ENCODE data around the gene DISP2. TPM values are rescaled to one million over a fixed set of nuclear protein-coding genes. Genes with fewer than 3 reads are reported as not detected.

Gene DISP2
- total RNA-seq, 1 experiment from 2014 or later, result 0.87 TPM

- H3K36me3 ChIP-seq (ENCODE audit: low read depth, low read length), result no peaks in the 10 kb centered on the region
- no peak overlapping the region for H3K4me2 ChIP-seq (ENCODE audit: low read length)
- BruUV-seq (replicated peaks), result no TSS peak
- no peak overlapping the region for H3K27ac ChIP-seq (ENCODE audit: low read length)
- ChIA-PET POLR2A (ENCODE audit: unreplicated experiment) (no interaction called here), CTCF (no interaction called here)
- H3K4me1 ChIP-seq (ENCODE audit: insufficient read depth, low read length), result peaks cover 14% of the 10 kb centered on the region
- DNase-seq, result no peak
- H3K4me3 ChIP-seq (ENCODE audit: low read length), result no peak overlapping the region
- no peak overlapping the region for H2AFZ ChIP-seq (ENCODE audit: low read length)
- H3K9ac ChIP-seq (ENCODE audit: low read length), result no peak overlapping the region
- H4K20me1 ChIP-seq (ENCODE audit: low read length), result no peaks in the 10 kb centered on the region
- H3F3A ChIP-seq (ENCODE audit: low read length, unreplicated experiment), result peaks cover under 1% of the 10 kb centered on the region
- H3K27me3 ChIP-seq (ENCODE audit: low read length), result no peaks in the 10 kb centered on the region
- ATAC-seq, result no peak
- intact Hi-C loops (cut with micrococcal nuclease), result no loop called here
- no peaks in the 10 kb centered on the region for H3K9me3 ChIP-seq (ENCODE audit: low read length)
- no peaks in the 10 kb centered on the region for H3K9me2 ChIP-seq (replicated peaks; ENCODE audit: low read length)
- no peak for TF ChIP-seq EZH2 (IDR thresholded peaks at IDR 0.05; ENCODE audit: low read length, unreplicated experiment)
- TF ChIP-seq CTCF (conservative IDR thresholded peaks at IDR 0.05; ENCODE audit: low read depth, low read length), result no peak
- TF ChIP-seq EZH2phosphoT487 (IDR thresholded peaks at IDR 0.05; ENCODE audit: borderline replicate concordance, low read length), result no peak
- no peaks in the 10 kb centered on the region for H3K79me2 ChIP-seq (ENCODE audit: low read length)
Measured at GRCh38 chr15:40425681-40426080, 67.7 kb downstream of the DISP2 start.

GRCh38 chr15:40427188-40427587, 69.2 kb downstream of the DISP2 start:
- Histone ChIP-seq H3K4me1 (ENCODE audit: insufficient read depth, low read length) (no peaks in the 10 kb centered on the region), H3F3A (ENCODE audit: low read length, unreplicated experiment) (no peaks in the 10 kb centered on the region), H3K27me3 (ENCODE audit: low read length) (no peaks in the 10 kb centered on the region), H3K79me2 (ENCODE audit: low read length) (no peaks in the 10 kb centered on the region), H2AFZ (ENCODE audit: low read length) (no peak overlapping the region), H3K36me3 (ENCODE audit: low read depth, low read length) (no peaks in the 10 kb centered on the region), H3K9ac (ENCODE audit: low read length) (no peak overlapping the region), H3K4me2 (ENCODE audit: low read length) (no peak overlapping the region), H4K20me1 (ENCODE audit: low read length) (no peaks in the 10 kb centered on the region), H3K9me3 (ENCODE audit: low read length) (no peaks in the 10 kb centered on the region), H3K9me2 (replicated peaks; ENCODE audit: low read length) (no peaks in the 10 kb centered on the region), H3K27ac (ENCODE audit: low read length) (no peak overlapping the region), H3K4me3 (ENCODE audit: low read length) (no peak overlapping the region)
- ATAC-seq (no peak), DNase-seq (no peak)
- POLR2A ChIA-PET (ENCODE audit: unreplicated experiment), result no interaction called here
- BruUV-seq (replicated peaks), result no TSS peak
- TF ChIP-seq EZH2phosphoT487 (IDR thresholded peaks at IDR 0.05; ENCODE audit: borderline replicate concordance, low read length), result no peak
- no peak for TF ChIP-seq CTCF (conservative IDR thresholded peaks at IDR 0.05; ENCODE audit: low read depth, low read length)
- no peak for TF ChIP-seq EZH2 (IDR thresholded peaks at IDR 0.05; ENCODE audit: low read length, unreplicated experiment)
- intact Hi-C loops (cut with micrococcal nuclease), result no loop called here
- CTCF ChIA-PET, result interaction anchor here (0.7 kb wide), 1 partner anchor 12 kb away, joined by 3 read pairs; no protein-coding TSS in a partner anchor

GRCh38 chr15:40428185-40428584, 70.2 kb downstream of the DISP2 start:
- no TSS peak for BruUV-seq (replicated peaks)
- POLR2A ChIA-PET (ENCODE audit: unreplicated experiment), result no interaction called here
- no peak for ATAC-seq

More at GRCh38 chr15:40428185-40428584, 70.2 kb downstream of the DISP2 start:
- no peaks in the 10 kb centered on the region for H3K4me1 ChIP-seq (ENCODE audit: insufficient read depth, low read length)
- intact Hi-C loops (cut with micrococcal nuclease), result no loop called here
- H3K4me3 ChIP-seq (ENCODE audit: low read length), result no peak overlapping the region
- no peak overlapping the region for H3K9ac ChIP-seq (ENCODE audit: low read length)
- H3K36me3 ChIP-seq (ENCODE audit: low read depth, low read length), result no peaks in the 10 kb centered on the region
- H4K20me1 ChIP-seq (ENCODE audit: low read length), result no peaks in the 10 kb centered on the region
- no peak for DNase-seq
- TF ChIP-seq EZH2phosphoT487 (IDR thresholded peaks at IDR 0.05; ENCODE audit: borderline replicate concordance, low read length), result no peak
- no peak for TF ChIP-seq EZH2 (IDR thresholded peaks at IDR 0.05; ENCODE audit: low read length, unreplicated experiment)
- H3K9me2 ChIP-seq (replicated peaks; ENCODE audit: low read length), result no peaks in the 10 kb centered on the region
- H3K4me2 ChIP-seq (ENCODE audit: low read length), result no peak overlapping the region
- CTCF ChIA-PET, result no interaction called here
- H2AFZ ChIP-seq (ENCODE audit: low read length), result no peak overlapping the region
- H3K27ac ChIP-seq (ENCODE audit: low read length), result no peak overlapping the region
- H3F3A ChIP-seq (ENCODE audit: low read length, unreplicated experiment), result no peaks in the 10 kb centered on the region
- H3K79me2 ChIP-seq (ENCODE audit: low read length), result no peaks in the 10 kb centered on the region
- no peaks in the 10 kb centered on the region for H3K9me3 ChIP-seq (ENCODE audit: low read length)
- no peaks in the 10 kb centered on the region for H3K27me3 ChIP-seq (ENCODE audit: low read length)

Other genes with a start within 250 kb of the DISP2 start
- 0.95 and 5.2 TPM in 2 replicates for gene BMF, start 249.3 kb upstream of the DISP2 start, total RNA-seq (2014; rRNA removed)
- gene BUB1B, start 197.2 kb upstream of the DISP2 start, total RNA-seq (2014; rRNA removed), result 73.0 and 96.4 TPM in 2 replicates
- gene PAK6, start 119.2 kb upstream of the DISP2 start, total RNA-seq (2014; rRNA removed), result 30.4 TPM in 2 replicates
- gene ANKRD63, start 75.2 kb upstream of the DISP2 start, total RNA-seq (2014; rRNA removed), result 1.2 and 1.4 TPM in 2 replicates
- 1.3 and 3.2 TPM in 2 replicates for gene PLCB2, start 50.3 kb upstream of the DISP2 start, total RNA-seq (2014; rRNA removed)
- gene INAFM2, start 34.5 kb upstream of the DISP2 start, total RNA-seq (2014; rRNA removed), result 22.1 and 32.1 TPM in 2 replicates
- 56.1 and 101 TPM in 2 replicates for gene CCDC9B, start 17.3 kb upstream of the DISP2 start, total RNA-seq (2014; rRNA removed)
- not detected in 2 replicates for gene PHGR1, start 7.2 kb upstream of the DISP2 start, total RNA-seq (2014; rRNA removed)
- gene KNSTRN, start 24.5 kb downstream of the DISP2 start, total RNA-seq (2014; rRNA removed), result 115 and 125 TPM in 2 replicates
- 58.9 and 59.4 TPM in 2 replicates for gene IVD, start 47.6 kb downstream of the DISP2 start, total RNA-seq (2014; rRNA removed)
- gene BAHD1, start 82.7 kb downstream of the DISP2 start, total RNA-seq (2014; rRNA removed), result 18.8 and 19.9 TPM in 2 replicates
- 12.2 and 13.0 TPM in 2 replicates for gene CHST14, start 112.8 kb downstream of the DISP2 start, total RNA-seq (2014; rRNA removed)
- gene CCDC32, start 206.8 kb downstream of the DISP2 start, total RNA-seq (2014; rRNA removed), result 16.1 and 19.9 TPM in 2 replicates
- 22.2 and 24.4 TPM in 2 replicates for gene RPUSD2, start 211.1 kb downstream of the DISP2 start, total RNA-seq (2014; rRNA removed)
- 33.5 and 33.8 TPM in 2 replicates for gene KNL1, start 236.0 kb downstream of the DISP2 start, total RNA-seq (2014; rRNA removed)